HG02623 (cell line): Measurements from ENCODE around the gene OR2T35.

Experiments used
- ATAC-seq: cut with Tn5 transposase; IDR thresholded peaks from one replicate; pipeline ENCODE4 v1.9.1; 2021; ENCODE audit warnings: moderate library complexity; ENCODE audit not compliant: unreplicated experiment

OR2T35 gene

GRCh38 chr1:248627971-248628844, 16.9 kb downstream of the OR2T35 start:
- ATAC-seq, result peak; percentile 94

GRCh38 chr1:248625971-248626370, 19.1 kb downstream of the OR2T35 start:
- no peak for ATAC-seq

- ATAC-seq, result no peak
These were observed 19.9 kb downstream of the OR2T35 start for GRCh38 chr1:248625166-248625565.

GRCh38 chr1:248622570-248623001, 22.5 kb downstream of the OR2T35 start:
- peak; percentile 80 for ATAC-seq

- ATAC-seq, result no peak
These were observed 23.3 kb downstream of the OR2T35 start for GRCh38 chr1:248621770-248622169.

GRCh38 chr1:248618878-248619277, 26.2 kb downstream of the OR2T35 start:
- ATAC-seq, result no peak

GRCh38 chr1:248618119-248618518, 27.0 kb downstream of the OR2T35 start:
- ATAC-seq, result no peak

GRCh38 chr1:248613742-248614141, 31.3 kb downstream of the OR2T35 start:
- no peak for ATAC-seq

- no peak for ATAC-seq
These were observed 33.1 kb downstream of the OR2T35 start for GRCh38 chr1:248611883-248612414.

- no peak for ATAC-seq
These were observed 34.8 kb downstream of the OR2T35 start for GRCh38 chr1:248610301-248610700.

- ATAC-seq, result no peak
These were observed 45.7 kb downstream of the OR2T35 start for GRCh38 chr1:248599396-248599795.

- ATAC-seq, result no peak
These were observed 47.5 kb downstream of the OR2T35 start, which contains the start of gene OR2T10 for GRCh38 chr1:248597589-248597988. Gene OR2T10 (minus strand): TSS chr1:248597700. CDS start chr1:248593768, 3,932 bp downstream.

GRCh38 chr1:248596615-248597014, 48.5 kb downstream of the OR2T35 start:
- no peak for ATAC-seq

- no peak for ATAC-seq
These were observed 51.9 kb downstream of the OR2T35 start for GRCh38 chr1:248593226-248593625.

GRCh38 chr1:248592655-248593054, 52.4 kb downstream of the OR2T35 start:
- no peak for ATAC-seq

- no peak for ATAC-seq
These were observed 55.0 kb downstream of the OR2T35 start for GRCh38 chr1:248590055-248590454.

- no peak for ATAC-seq
These were observed 55.7 kb downstream of the OR2T35 start for GRCh38 chr1:248589334-248589733.
